NT2/D1 (cell line): ENCODE results near the gene GGNBP2.

Experiments used
- YY1 ChIP-seq: IDR thresholded peaks from 2 replicates; pipeline ENCODE4 v1.6.1; 2011; ENCODE audit not compliant: insufficient read length, insufficient read depth
- ZNF274 ChIP-seq: IDR thresholded peaks from 2 replicates; pipeline ENCODE4 v1.6.1; 2011; ENCODE audit warnings: mild to moderate bottlenecking, low read depth, low read length

- TF ChIP-seq ZNF274 (no peak), YY1 (no peak)
Measured at GRCh38 chr17:36511216-36511615, 33.5 kb upstream of the GGNBP2 start.
